Measurements from ENCODE around the gene ATXN7L2. TPM values are rescaled to one million over a fixed set of nuclear protein-coding genes. Genes with fewer than 3 reads are reported as not detected.

ATXN7L2 gene
- total RNA-seq, 2 donors from 2014 or later: 2.5 to 3.4 TPM

DNA sequence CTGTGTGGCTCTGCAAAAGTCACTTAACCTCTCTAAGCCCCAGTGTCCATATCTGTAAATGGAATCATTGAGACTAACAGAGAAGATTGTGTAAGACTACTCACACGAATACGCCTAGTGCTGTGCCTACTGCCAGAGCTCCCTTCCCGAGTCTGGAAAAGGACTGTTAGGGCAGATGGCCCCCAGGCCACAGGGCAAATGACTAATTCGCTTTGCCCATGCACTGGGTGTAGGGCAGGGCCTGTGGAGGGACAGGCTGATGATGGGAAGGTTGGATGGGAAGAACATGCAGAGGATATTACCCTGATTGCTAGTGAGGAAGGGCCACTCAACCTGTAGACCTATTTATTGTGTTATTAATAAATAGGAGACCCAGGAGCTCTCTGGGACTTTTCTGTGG, 51.8 kb downstream of the ATXN7L2 start:
- DNase-seq (no peak), ATAC-seq (no peak)
- intact Hi-C loops (cut with DNase I): loop anchor here in 1 of 2 donors (10.0 kb wide), 1 partner anchor 271 kb away; no protein-coding TSS in a partner anchor

DNA sequence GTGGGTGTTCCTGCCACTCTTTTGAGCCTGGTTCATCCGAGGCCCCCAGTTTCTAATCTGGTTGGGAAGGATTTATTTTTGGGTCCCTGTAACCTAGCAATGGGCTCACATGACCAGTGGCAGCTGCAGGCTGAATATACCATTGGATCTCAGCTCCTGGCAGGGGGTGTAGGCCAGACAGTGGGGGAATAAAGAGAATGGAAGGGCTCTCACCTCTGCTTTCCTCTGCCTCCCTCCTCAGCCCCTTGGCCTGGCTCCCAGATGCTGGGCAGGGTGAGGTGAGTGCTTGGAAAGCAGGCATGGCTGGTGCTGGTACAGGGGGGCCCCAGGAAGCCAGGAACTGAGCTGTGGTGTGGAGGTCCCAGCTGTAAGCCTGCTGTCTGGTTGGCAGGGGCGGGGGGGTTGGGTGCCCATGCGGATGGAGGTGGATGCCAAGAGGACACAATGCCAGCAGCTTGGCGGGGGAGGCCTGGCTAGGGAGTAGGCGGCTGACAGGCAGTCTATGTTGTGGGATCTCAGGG, 52.3 kb downstream of the ATXN7L2 start:
- peak; percentile 25 to 73 for ATAC-seq
- intact Hi-C loops (cut with DNase I): loop anchor here in 1 of 2 donors (10.0 kb wide), 1 partner anchor 271 kb away; no protein-coding TSS in a partner anchor
- DNase-seq: no peak

DNA sequence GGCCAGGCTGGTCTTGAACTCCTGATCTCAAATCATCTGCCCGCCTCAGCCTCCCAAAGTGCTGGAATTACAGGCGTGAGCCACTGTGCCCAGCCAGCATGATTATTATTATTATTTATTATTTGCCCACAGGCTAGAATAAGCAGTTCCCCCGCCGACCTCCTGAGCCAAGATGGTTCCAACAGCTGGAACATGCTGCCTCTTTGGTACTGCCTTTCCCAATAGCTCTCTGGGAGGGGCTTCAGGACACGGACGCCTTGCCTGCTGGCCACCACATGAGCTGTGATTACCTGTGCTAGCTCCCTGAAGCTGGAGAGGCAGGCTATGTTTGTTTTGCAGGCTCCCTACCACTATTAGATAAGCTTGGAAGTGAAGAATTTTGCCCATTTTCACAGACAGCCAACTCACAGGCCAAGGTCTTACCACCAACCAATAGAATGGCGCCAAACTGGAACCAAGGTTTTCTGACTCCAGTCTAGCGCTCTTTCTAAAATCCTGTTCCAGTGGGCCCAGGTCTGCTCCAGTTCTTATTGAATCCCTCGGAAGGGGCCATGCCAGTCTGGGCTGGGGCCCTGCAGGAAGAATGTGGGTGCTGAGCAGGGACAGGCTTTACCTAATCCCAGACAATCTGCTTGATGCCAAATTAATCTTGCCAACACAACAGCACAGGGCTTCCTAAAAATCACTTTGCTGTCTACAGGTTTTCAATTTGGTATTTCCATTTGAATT, 53.9 kb downstream of the ATXN7L2 start:
- no peak for DNase-seq
- no peak for ATAC-seq
- intact Hi-C loops (cut with DNase I): loop anchor here in 1 of 2 donors (10.0 kb wide), 1 partner anchor 273 kb away; no protein-coding TSS in a partner anchor

DNA sequence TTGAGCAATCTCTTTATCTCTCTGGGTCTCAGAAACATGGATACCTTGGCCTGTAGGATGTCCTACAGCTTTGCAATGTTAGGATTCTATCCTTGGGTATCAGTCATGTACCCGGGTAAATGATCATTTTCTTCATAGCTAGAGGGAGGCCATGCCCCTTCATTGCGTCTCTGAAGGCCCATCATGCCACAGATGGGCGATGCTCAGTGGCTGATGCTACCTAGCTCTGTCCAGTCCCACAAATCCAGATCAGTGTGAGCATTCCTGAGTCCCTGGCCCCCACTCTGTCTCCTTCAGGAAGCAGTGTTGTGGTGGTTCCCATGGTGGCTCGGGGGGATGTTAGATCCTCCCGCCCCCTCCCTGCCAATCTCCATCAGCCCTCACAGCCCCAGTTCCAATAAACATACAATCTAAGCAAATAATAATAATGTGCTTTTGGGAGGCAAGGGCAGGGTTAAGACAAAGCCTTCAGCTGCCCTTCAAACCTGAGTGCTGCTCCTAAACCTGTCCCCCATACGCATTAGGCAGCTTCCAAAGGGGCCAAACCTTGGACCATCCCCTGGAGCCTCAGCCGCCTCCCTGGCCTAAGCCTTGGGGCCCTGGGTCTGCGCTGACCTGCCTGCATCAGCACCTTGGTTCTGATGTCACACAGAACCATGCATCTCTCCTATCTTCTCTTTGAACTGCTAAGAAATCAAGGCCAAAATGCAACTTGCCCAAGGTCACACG, 55.3 kb downstream of the ATXN7L2 start:
- intact Hi-C loops (cut with DNase I): loop anchor here in 1 of 2 donors (10.0 kb wide), 1 partner anchor 274 kb away; no protein-coding TSS in a partner anchor
- no peak for ATAC-seq

DNA sequence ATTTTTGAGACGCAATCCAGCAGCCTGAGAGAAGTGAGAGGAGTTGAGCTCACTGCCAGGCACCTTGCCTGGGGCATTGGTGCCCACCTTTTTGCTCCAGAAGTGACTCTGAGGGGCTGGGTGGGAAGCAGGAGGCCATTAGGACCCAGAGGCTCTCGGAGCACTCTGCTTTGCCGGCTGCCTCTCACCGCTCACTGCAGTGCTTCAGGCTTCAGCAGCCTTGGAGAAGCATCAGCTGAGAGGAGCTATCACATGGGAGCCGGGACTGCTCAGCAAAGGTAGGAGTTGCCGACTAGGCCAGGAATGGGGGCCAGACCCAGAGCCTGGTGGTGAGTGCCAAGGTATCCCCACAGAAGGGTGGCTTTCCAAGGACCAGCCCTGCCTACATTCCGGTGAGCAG, 56.0 kb downstream of the ATXN7L2 start, which contains the start of gene GPR61:
Gene GPR61 (plus strand): TSS at position 197 of the 400 bp plus-strand sequence. CDS start 3,151 bp downstream, outside the sequence.
- DNase-seq (no peak), ATAC-seq (no peak)
- intact Hi-C loops (cut with DNase I): loop anchor here (5.0 to 10.0 kb wide), 3 partner anchors 228 to 445 kb away; partner anchors contain the start of gene AHCYL1 (in 1 of the 2)

More for the DNA sequence above, 55.3 kb downstream of the ATXN7L2 start:
- DNase-seq: no peak

DNA sequence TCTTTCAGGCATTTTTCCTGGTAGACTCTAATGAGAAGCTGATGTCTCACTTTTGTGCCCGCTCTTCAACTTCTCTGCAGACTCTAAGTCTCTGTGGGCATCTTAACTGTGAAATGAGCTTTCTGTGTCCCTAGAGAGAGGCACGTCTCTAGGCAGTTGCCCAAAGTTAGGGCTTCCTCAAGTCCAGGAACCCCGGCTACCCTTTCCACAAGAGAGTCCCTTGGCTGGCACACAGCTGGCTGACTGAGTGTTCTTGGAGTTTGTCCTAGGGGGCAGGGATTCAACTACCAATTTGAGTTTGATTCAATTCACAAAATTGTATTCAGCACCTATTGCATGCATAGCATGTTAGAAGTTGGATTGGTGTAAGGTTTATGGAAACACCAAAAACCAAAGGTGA, 57.4 kb downstream of the ATXN7L2 start:
- intact Hi-C loops (cut with DNase I): loop anchor here (5.0 to 10.0 kb wide), 2 partner anchors 226 to 444 kb away; partner anchors contain the start of gene AHCYL1 (in 1 of the 2)
- ATAC-seq: no peak
- no peak for DNase-seq

Other genes with a start within 250 kb of the ATXN7L2 start
- gene CELSR2, start 234.4 kb upstream of the ATXN7L2 start, total RNA-seq: 10 to 100 TPM; 15.6 to 21.1 TPM
- 1 to 10 TPM; 2.3 to 2.5 TPM for gene PSRC1, start 200.8 kb upstream of the ATXN7L2 start, total RNA-seq
- 100 to 1,000 TPM; 220 to 239 TPM for gene MYBPHL, start 176.9 kb upstream of the ATXN7L2 start, total RNA-seq
- gene SORT1, start 86.0 kb upstream of the ATXN7L2 start, total RNA-seq: 100 to 1,000 TPM; 139 to 157 TPM
- gene PSMA5, start 57.5 kb upstream of the ATXN7L2 start, total RNA-seq: 10 to 100 TPM; 41.5 to 62.8 TPM
- gene SYPL2, start 17.4 kb upstream of the ATXN7L2 start, total RNA-seq: 10 to 100 TPM; 12.3 to 15.4 TPM
- gene CYB561D1, start 10.2 kb downstream of the ATXN7L2 start, total RNA-seq: 1 to 10 TPM; 5.8 to 5.9 TPM
- 10 to 100 TPM in 1 of 2 donors, 1 to 10 TPM in 1; 9.3 to 12.6 TPM for gene AMIGO1, start 25.8 kb downstream of the ATXN7L2 start, total RNA-seq
- under 1 TPM in 1 of 2 donors, not detected in 1; 0.55 TPM for gene GPR61, start 56.0 kb downstream of the ATXN7L2 start, total RNA-seq
- 1 to 10 TPM; 3.4 to 4.6 TPM for gene GNAI3, start 64.7 kb downstream of the ATXN7L2 start, total RNA-seq
- gene GNAT2, start 135.7 kb downstream of the ATXN7L2 start, total RNA-seq: not detected
- gene AMPD2, start 135.9 kb downstream of the ATXN7L2 start, total RNA-seq: 10 to 100 TPM; 13.1 to 25.8 TPM
- 10 to 100 TPM; 27.5 to 32.5 TPM for gene GSTM4, start 172.2 kb downstream of the ATXN7L2 start, total RNA-seq
- 10 to 100 TPM; 36.7 to 44.4 TPM for gene GSTM2, start 184.2 kb downstream of the ATXN7L2 start, total RNA-seq
- not detected for gene GSTM1, start 203.9 kb downstream of the ATXN7L2 start, total RNA-seq
- gene GSTM5, start 228.3 kb downstream of the ATXN7L2 start, total RNA-seq: 1 to 10 TPM; 3.0 to 6.9 TPM